GM11168 (cell line): ENCODE data around the gene GUCD1.

ENCODE experiments used
- in situ Hi-C: fragments of 300-500 bp; cut with MboI; formaldehyde crosslinking; loops from one replicate; pipeline ENCODE4 v1.12.0; 2022; ENCODE audit warnings: low sequenced_read_pairs; ENCODE audit not compliant: unreplicated experiment

Gene GUCD1

GRCh38 chr22:24510637-24511625 is 44.0 kb downstream of the GUCD1 start:
- in situ Hi-C loops: loop anchor here (10.0 kb wide), 1 partner anchor 186 kb away; no protein-coding TSS in a partner anchor

- in situ Hi-C loops: loop anchor here (10.0 kb wide), 1 partner anchor 93 kb away; no protein-coding TSS in a partner anchor
Measured at GRCh38 chr22:24507716-24508115, 47.2 kb downstream of the GUCD1 start.

- in situ Hi-C loops: loop anchor here (10.0 kb wide), 1 partner anchor 92 kb away; no protein-coding TSS in a partner anchor
Measured at GRCh38 chr22:24506802-24507438, 48.0 kb downstream of the GUCD1 start.

GRCh38 chr22:24504956-24505736 is 49.8 kb downstream of the GUCD1 start:
- in situ Hi-C loops: loop anchor here (10.0 kb wide), 1 partner anchor 90 kb away; no protein-coding TSS in a partner anchor

GRCh38 chr22:24504540-24504939 is 50.4 kb downstream of the GUCD1 start:
- in situ Hi-C loops: loop anchor here (10.0 kb wide), 1 partner anchor 90 kb away; no protein-coding TSS in a partner anchor

GRCh38 chr22:24503843-24504338 is 51.0 kb downstream of the GUCD1 start:
- in situ Hi-C loops: loop anchor here (10.0 kb wide), 1 partner anchor 89 kb away; no protein-coding TSS in a partner anchor

GRCh38 chr22:24503137-24503842 is 51.6 kb downstream of the GUCD1 start:
- in situ Hi-C loops: loop anchor here (10.0 kb wide), 1 partner anchor 88 kb away; no protein-coding TSS in a partner anchor

GRCh38 chr22:24502541-24502940 is 52.4 kb downstream of the GUCD1 start:
- in situ Hi-C loops: loop anchor here (10.0 kb wide), 1 partner anchor 88 kb away; no protein-coding TSS in a partner anchor

GRCh38 chr22:24502034-24502433 is 52.9 kb downstream of the GUCD1 start:
- in situ Hi-C loops: loop anchor here (10.0 kb wide), 1 partner anchor 87 kb away; no protein-coding TSS in a partner anchor

- in situ Hi-C loops: loop anchor here (10.0 kb wide), 1 partner anchor 87 kb away; no protein-coding TSS in a partner anchor
Measured at GRCh38 chr22:24501301-24502005, 53.5 kb downstream of the GUCD1 start.

GRCh38 chr22:24500277-24500820 is 54.6 kb downstream of the GUCD1 start:
- in situ Hi-C loops: loop anchor here (10.0 kb wide), 1 partner anchor 86 kb away; no protein-coding TSS in a partner anchor

GRCh38 chr22:24499706-24500276 is 55.1 kb downstream of the GUCD1 start:
- in situ Hi-C loops: loop anchor here (10.0 kb wide), 1 partner anchor 85 kb away; no protein-coding TSS in a partner anchor

- in situ Hi-C loops: no loop called here
Measured at GRCh38 chr22:24498824-24499223, 56.1 kb downstream of the GUCD1 start.

- in situ Hi-C loops: no loop called here
Measured at GRCh38 chr22:24497841-24498258, 57.1 kb downstream of the GUCD1 start.

- in situ Hi-C loops: no loop called here
Measured at GRCh38 chr22:24496661-24497060, 58.3 kb downstream of the GUCD1 start.

GRCh38 chr22:24496234-24496633 is 58.7 kb downstream of the GUCD1 start:
- in situ Hi-C loops: no loop called here

GRCh38 chr22:24495365-24495675 is 59.6 kb downstream of the GUCD1 start:
- in situ Hi-C loops: no loop called here
